Subcutaneous abdominal adipose tissue (tissue), 5 donors: ENCODE results near the gene SGIP1.

Source experiments
- H3K27ac ChIP-seq: one replicate; pipeline ENCODE4 v1.7.0; 2013; ENCODE audit warnings: low read depth, mild to moderate bottlenecking, inconsistent platforms, low read length, moderate library complexity
- H3K27me3 ChIP-seq, 5 donors: one replicate each; pipeline ENCODE4 v1.7.0; 2013; ENCODE audit warnings: low read length in 5 of 5, inconsistent platforms in 1 of 5; ENCODE audit not compliant: control insufficient read depth in 5 of 5, insufficient read depth in 4 of 5
- H3K36me3 ChIP-seq, 5 donors: one replicate each; pipeline ENCODE4 v1.7.0; 2013; ENCODE audit warnings: low read length in 5 of 5; ENCODE audit not compliant: control insufficient read depth in 5 of 5, insufficient read depth in 5 of 5
- H3K4me1 ChIP-seq, 5 donors: one replicate each; pipeline ENCODE4 v1.7.0; 2013; ENCODE audit warnings: low read length in 5 of 5, mild to moderate bottlenecking in 3 of 5, moderate library complexity in 1 of 5; ENCODE audit not compliant: control insufficient read depth in 5 of 5, insufficient read depth in 5 of 5
- H3K4me3 ChIP-seq, 5 donors: one replicate each; pipeline ENCODE4 v1.7.0; 2013; ENCODE audit warnings: low read length in 5 of 5, low read depth in 1 of 5
- H3K9ac ChIP-seq, 5 donors: one replicate each; pipeline ENCODE4 v1.7.0; 2013; ENCODE audit warnings: low read length in 5 of 5, mild to moderate bottlenecking in 4 of 5, moderate library complexity in 3 of 5
- H3K9me3 ChIP-seq, 5 donors: one replicate each; pipeline ENCODE4 v1.7.0; 2013; ENCODE audit warnings: low read length in 5 of 5; ENCODE audit not compliant: control insufficient read depth in 5 of 5
- donor health status: healthy.
- donor health status: healthy.
- donor health status: healthy.
- donor health status: healthy.
- donor health status: healthy.

The SGIP1 gene

DNA sequence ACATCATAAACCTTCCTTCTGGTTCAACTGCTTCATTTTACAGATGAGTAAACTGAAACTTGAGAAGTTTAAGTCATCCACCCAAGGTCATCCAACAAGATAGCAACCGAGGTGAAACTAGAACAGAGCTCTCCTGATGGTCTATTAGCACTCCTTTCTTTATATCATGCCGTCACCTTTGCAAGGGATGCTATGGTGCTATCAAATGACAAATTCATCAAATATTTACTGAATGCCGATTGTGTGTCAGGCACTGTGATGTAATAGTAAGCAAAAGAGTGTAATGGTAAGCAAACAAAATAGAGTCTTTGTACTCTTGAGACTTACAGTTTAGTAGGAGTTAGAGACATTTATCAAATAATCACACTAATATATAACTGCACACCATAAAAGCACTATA, 14.0 kb upstream of the SGIP1 start:
- Histone ChIP-seq H3K27me3 (no peaks in the 10 kb centered on the region), H3K4me3 (no peak overlapping the region), H3K9ac (no peak overlapping the region), H3K27ac (no peak overlapping the region), H3K9me3 (no peaks in the 10 kb centered on the region), H3K4me1 (no peaks in the 10 kb centered on the region), H3K36me3 (no peaks in the 10 kb centered on the region)

DNA sequence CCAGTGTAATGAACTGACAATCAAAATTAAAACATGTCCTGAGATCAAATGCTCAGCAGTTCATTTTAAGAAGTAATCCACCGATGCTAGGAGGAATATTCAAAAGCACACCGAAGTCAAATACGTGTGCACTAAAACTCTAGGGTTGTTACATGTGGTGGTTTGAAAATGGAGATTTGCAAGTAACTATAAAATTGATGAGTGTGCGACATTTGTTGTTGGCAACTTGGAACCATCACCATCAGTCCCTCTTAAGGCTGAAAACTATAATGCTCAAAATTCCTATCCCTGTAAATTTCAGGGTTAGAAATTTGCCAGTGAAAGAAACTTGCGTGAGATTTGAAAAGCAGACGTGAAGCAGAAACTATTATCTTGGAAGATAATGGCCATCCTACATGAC, 13.3 kb upstream of the SGIP1 start:
- no peak overlapping the region for H3K27ac ChIP-seq
- H3K27me3 ChIP-seq = no peaks in the 10 kb centered on the region
- no peaks in the 10 kb centered on the region for H3K4me1 ChIP-seq
- H3K4me3 ChIP-seq = no peak overlapping the region
- H3K9ac ChIP-seq = no peak overlapping the region
- H3K9me3 ChIP-seq = no peaks in the 10 kb centered on the region
- no peaks in the 10 kb centered on the region for H3K36me3 ChIP-seq

DNA sequence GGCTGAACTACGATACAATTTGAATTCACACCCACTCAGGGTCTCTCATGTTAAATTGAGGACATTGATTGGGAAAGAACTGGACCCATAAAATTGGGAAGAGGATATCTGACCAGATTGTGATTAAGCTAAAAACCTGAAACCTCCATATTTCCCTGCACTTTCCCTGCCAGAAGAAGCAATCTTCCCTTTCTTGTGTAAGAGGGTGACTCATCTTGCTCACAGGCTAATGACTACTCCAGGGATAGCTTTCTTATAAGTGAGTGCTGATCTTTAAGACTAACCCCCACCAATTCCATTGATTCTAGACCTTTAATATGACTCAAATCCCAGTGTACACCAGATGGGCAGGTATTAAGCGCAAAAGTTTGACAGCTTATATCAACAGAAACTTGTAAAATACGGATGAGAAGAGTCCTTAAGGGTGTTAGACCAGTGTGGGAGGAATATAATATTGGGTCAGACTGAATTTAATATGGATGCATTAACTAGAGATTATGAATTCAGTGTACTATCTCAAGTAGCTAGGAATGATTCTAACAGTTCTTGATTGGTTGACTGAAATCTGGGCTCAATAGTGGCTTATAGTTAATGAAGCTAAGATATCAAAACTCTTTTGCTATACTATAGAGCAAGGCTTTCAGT, 12.1 kb upstream of the SGIP1 start:
- H3K36me3 ChIP-seq = no peaks in the 10 kb centered on the region
- no peak overlapping the region for H3K9ac ChIP-seq
- no peak overlapping the region for H3K27ac ChIP-seq
- no peak overlapping the region for H3K4me3 ChIP-seq
- no peaks in the 10 kb centered on the region for H3K9me3 ChIP-seq
- H3K4me1 ChIP-seq = no peaks in the 10 kb centered on the region
- H3K27me3 ChIP-seq = no peaks in the 10 kb centered on the region

DNA sequence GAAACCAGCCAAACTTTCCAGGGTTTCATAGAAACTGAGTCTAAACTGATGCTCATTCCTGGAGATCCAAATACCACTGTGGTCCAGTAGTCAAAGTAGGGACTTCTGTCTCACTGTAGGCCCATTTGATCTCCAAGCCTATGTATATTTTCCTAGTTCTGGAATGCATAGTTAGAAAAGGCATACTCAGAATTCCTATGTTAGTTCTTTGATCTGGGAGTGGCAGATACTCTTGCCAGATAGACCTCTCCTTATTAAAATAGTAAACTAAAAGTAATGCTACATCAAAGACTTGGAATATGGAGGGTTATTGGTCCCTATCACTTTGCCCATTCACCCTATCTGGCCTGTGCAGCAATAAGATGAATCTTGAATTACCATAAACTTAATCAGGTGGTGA, 10.4 kb upstream of the SGIP1 start:
- Histone ChIP-seq H3K4me1 (no peaks in the 10 kb centered on the region), H3K36me3 (no peaks in the 10 kb centered on the region), H3K27ac (no peak overlapping the region), H3K9me3 (no peaks in the 10 kb centered on the region), H3K9ac (no peak overlapping the region), H3K27me3 (no peaks in the 10 kb centered on the region), H3K4me3 (no peak overlapping the region)

DNA sequence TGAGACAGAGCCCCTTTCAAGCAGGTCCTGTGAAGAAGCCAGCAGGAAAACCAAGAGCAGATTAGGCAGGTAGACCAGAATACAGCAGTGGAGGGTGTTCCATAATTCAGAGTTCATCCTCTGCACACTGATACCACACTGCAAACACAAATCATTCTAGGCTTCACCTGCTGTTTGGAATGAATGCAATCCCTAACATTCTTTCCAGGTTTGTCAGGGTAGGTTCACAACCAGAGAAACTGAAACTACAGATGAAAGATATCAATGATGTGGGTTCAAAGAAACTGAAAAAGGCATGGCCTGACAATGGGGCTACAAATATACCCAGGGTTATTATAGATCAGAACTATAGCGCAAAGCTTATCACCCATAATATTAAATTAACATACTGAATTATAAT, 8.9 kb upstream of the SGIP1 start:
- no peak overlapping the region for H3K27ac ChIP-seq

DNA sequence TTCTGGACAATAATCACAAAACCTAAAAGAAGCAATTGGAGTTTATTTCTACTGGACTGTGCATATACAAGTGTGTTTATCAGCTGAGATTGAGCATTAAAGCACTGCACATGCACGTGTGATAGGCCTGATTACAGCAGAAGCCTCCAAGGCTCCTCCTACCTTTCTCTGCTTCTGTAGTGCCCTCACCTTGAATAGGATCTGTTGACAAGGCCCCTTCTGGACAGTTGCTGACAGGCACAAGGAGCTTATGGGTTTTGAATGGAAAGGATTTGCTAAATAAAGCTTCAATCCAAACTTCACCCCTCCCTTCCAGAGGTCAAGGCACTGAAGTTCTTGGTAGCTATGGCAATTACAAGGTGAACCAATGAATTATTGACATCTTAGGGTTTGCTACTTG, 7.9 kb upstream of the SGIP1 start:
- H3K9me3 ChIP-seq = no peaks in the 10 kb centered on the region
- peaks cover 0 to 1% (median 0%) of the 10 kb centered on the region in 5 donors for H3K27me3 ChIP-seq
- no peaks in the 10 kb centered on the region for H3K36me3 ChIP-seq
- H3K4me1 ChIP-seq = no peaks in the 10 kb centered on the region
- no peak overlapping the region for H3K4me3 ChIP-seq
- H3K27ac ChIP-seq = no peak overlapping the region
- H3K9ac ChIP-seq = no peak overlapping the region

More for the DNA sequence above, 8.9 kb upstream of the SGIP1 start:
- Histone ChIP-seq H3K9ac (no peak overlapping the region), H3K4me1 (no peaks in the 10 kb centered on the region), H3K4me3 (no peak overlapping the region), H3K27me3 (no peaks in the 10 kb centered on the region), H3K9me3 (no peaks in the 10 kb centered on the region), H3K36me3 (no peaks in the 10 kb centered on the region)

DNA sequence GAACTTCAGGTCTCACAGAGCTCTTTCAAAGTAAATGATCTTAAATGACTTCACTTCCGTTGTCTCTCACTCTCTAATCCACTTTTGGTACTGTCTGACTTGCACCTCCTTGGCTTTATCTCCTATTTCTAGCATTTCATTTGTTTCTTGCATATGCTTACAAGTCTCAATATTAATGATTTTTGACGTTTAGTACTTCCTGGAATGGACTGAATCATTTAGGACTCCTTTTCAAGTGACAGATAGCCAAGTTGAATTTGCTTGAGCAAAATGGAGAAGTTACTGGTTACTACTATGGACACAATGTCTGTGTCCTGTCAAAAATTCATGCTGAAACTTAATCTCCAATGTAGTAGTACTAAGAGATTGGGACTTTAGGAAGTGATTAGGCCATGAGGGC, 7.0 kb upstream of the SGIP1 start:
- Histone ChIP-seq H3K9me3 (no peaks in the 10 kb centered on the region), H3K27me3 (peaks cover 0 to 3% (median 0%) of the 10 kb centered on the region in 5 donors), H3K4me1 (no peaks in the 10 kb centered on the region), H3K36me3 (no peaks in the 10 kb centered on the region), H3K4me3 (no peak overlapping the region), H3K9ac (no peak overlapping the region), H3K27ac (no peak overlapping the region)

DNA sequence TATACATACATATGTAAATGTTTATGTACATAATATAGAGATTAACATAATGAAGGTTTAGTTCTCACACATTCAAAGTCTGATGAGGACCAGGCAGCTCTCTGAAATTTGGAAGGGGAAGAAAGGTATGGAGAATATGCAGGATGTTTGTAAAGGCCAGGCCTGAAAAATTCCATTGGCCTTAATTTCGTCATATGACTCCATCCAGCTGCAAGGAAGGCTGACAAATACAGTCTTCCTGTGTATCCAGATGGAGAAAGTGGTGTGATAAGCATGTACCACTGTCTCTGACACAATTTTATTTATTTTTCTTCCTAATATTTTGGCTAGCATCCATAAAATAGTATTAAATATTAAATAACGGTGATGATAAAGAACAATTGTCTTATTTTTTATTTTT, 6.3 kb upstream of the SGIP1 start:
- Histone ChIP-seq H3K27me3 (peaks cover 1 to 6% (median 3%) of the 10 kb centered on the region in 5 donors), H3K4me1 (peaks cover 0 to 4% (median 1%) of the 10 kb centered on the region in 5 donors), H3K9me3 (no peaks in the 10 kb centered on the region)

DNA sequence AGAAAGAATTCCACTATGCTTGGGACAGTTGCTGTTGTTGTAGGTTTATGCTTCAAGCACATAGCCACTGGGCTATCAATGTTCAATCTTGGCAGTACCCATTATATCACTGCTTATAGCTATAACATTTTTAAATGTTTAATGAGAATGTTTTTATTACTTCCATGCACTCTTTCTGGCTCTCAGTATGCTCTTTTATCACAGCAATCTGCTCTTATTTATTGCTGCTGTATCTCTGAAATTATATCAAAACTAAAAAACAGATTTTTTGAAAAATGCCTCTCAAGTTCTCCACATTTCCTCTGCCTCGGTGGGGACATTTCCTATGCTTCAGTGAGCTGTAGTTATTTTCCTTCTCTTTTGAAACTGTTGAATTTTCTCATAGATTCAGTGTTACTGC, 5.4 kb upstream of the SGIP1 start:
- Histone ChIP-seq H3K36me3 (no peaks in the 10 kb centered on the region), H3K27ac (no peak overlapping the region), H3K9ac (no peak overlapping the region), H3K27me3 (peaks cover 4 to 11% (median 7%) of the 10 kb centered on the region in 5 donors), H3K9me3 (no peaks in the 10 kb centered on the region), H3K4me1 (peaks cover 0 to 12% (median 10%) of the 10 kb centered on the region in 5 donors), H3K4me3 (no peak overlapping the region)

More for the DNA sequence above, 6.3 kb upstream of the SGIP1 start:
- H3K9ac ChIP-seq = no peak overlapping the region
- no peak overlapping the region for H3K4me3 ChIP-seq
- H3K36me3 ChIP-seq = no peaks in the 10 kb centered on the region
- H3K27ac ChIP-seq = no peak overlapping the region

DNA sequence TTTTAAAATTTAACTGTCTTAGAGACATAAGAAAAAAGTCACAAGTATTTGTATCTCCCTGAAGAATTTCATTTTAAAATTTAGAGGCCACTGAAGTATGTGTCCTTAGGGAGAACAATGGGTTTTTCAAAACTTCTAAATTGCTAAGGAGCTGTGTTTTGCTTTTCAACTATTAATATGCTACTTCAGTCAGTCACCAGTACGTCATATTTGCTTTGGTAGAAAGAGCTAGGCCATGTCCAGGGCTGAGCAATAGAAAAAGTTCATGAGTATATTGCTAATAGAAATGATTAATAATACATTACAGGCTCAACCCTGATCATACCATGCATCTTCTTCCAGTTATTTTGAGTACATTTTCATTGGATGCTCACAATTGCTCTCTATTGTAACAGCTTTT, 1.7 kb upstream of the SGIP1 start:
- H3K9ac ChIP-seq = no peak overlapping the region
- H3K4me1 ChIP-seq = peaks cover 0 to 17% (median 16%) of the 10 kb centered on the region in 5 donors
- H3K4me3 ChIP-seq = peak overlapping the region in 1 of 5 donors; percentile 59
- no peaks in the 10 kb centered on the region for H3K9me3 ChIP-seq
- no peak overlapping the region for H3K27ac ChIP-seq
- no peaks in the 10 kb centered on the region for H3K36me3 ChIP-seq
- peaks cover 5 to 15% (median 10%) of the 10 kb centered on the region in 5 donors for H3K27me3 ChIP-seq
